Forelimb muscle (tissue), 1 donor: ENCODE measurements around the gene SVIL. TPM values are rescaled to one million over a fixed set of nuclear protein-coding genes. Genes with fewer than 3 reads are reported as not detected.

Experiments used
- DNase-seq: peaks from one replicate; pipeline ENCODE4 v3.0.0-alpha.2; 2013; ENCODE audit warnings: low read depth
- polyA plus RNA-seq: library from polyadenylated mRNA; unstranded; fragments of 120-200 nt; gene quantifications from one replicate; pipeline ENCODE4 v1.2.1, GENCODE V29; 2013; ENCODE audit not compliant: insufficient read length

SVIL gene
- polyA plus RNA-seq, 1 donor = 223 TPM

GRCh38 chr10:29417324-29417723, 217.4 kb downstream of the SVIL start:
- no peak for DNase-seq

DNA sequence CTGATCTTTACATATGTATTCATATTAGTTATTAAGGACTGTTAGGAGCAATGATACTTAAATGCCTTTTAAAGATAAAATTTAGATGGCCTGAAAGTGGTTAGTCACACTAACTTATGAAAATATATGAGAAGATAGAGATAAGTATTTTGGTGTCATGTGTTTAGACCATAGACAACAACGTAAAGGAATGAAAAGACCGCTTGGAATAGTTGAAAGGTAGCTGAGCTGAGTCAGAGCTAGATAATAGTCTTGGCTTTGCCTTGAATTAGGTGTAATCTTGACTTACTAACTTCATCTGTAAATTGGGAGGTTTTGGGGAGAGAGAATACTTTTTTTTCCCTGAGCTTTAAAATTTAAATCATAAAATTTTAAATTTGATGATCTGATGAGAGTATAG, 218.9 kb downstream of the SVIL start:
- no peak for DNase-seq

GRCh38 chr10:29414501-29414900, 220.3 kb downstream of the SVIL start:
- DNase-seq = no peak

- no peak for DNase-seq
Observed at GRCh38 chr10:29412485-29412884, 222.3 kb downstream of the SVIL start.

- no peak for DNase-seq
Observed at GRCh38 chr10:29411666-29412315, 223.0 kb downstream of the SVIL start.

- no peak for DNase-seq
Observed at GRCh38 chr10:29409241-29410054, 225.3 kb downstream of the SVIL start.

GRCh38 chr10:29408847-29409240, 225.9 kb downstream of the SVIL start:
- no peak for DNase-seq
